B cell (primary cell): Measurements from ENCODE around the gene MAGEB4. TPM values are rescaled to one million over a fixed set of nuclear protein-coding genes. Genes with fewer than 3 reads are reported as not detected.

ENCODE experiments used
- ATAC-seq: fragments of 200-7000 bp; cut with Tn5 transposase; one replicate; pipeline ENCODE4 v1.10.0; 2021; ENCODE audit warnings: low read depth, mild to moderate bottlenecking, moderate number of reproducible peaks, moderate library complexity
- CTCF ChIA-PET: fragments of 350-600 bp; sonication (Branson Sonifier 250); formaldehyde crosslinking; loops from one replicate; lab custom pipeline; 2021; ENCODE audit warnings: antibody characterized with exemption, inconsistent platforms; lab: Charles Lee
- POLR2A ChIA-PET: fragments of 350-600 bp; sonication (Branson Sonifier 250); formaldehyde crosslinking; loops from one replicate; lab custom pipeline; 2021; ENCODE audit warnings: antibody characterized with exemption; lab: Charles Lee
- DNase-seq: peaks from one replicate; pipeline ENCODE4 v3.0.0; 2013
- H2AFZ ChIP-seq: 2 replicates; pipeline ENCODE4 v1.6.1; 2012; ENCODE audit warnings: mild to moderate bottlenecking, low read depth, low read length; ENCODE audit not compliant: insufficient read depth, poor library complexity, severe bottlenecking
- H3K27ac ChIP-seq, 2 donors: 1 replicate in 1 of 2; 2 replicates in 1 of 2; pipeline ENCODE4 v1.5.1; 2012 to 2013; ENCODE audit warnings: low read length in 2 of 2, mild to moderate bottlenecking in 2 of 2, moderate library complexity in 1 of 2
- H3K27me3 ChIP-seq, 4 experiments: fragments of 200-600 bp in 1 of 4; sonication (generic) in 1 of 4; replicated peaks in 1 of 4; 1 replicate in 2 of 4; 2 replicates in 2 of 4; pipeline versions ENCODE4 v1.6.1 to v1.7.0; 2013 to 2016; ENCODE audit warnings: low read length in 3 of 4, mild to moderate bottlenecking in 2 of 4, mixed read lengths in 1 of 4, moderate library complexity in 1 of 4; ENCODE audit not compliant: insufficient read depth in 4 of 4, control insufficient read depth in 3 of 4; ENCODE audit errors: control extremely low read depth in 1 of 4
- H3K36me3 ChIP-seq, 2 experiments: replicated peaks in 1 of 2; 1 replicate in 1 of 2; 2 replicates in 1 of 2; pipeline versions ENCODE4 v1.6.1 to v1.7.1; 2013; ENCODE audit warnings: low read length in 1 of 2; ENCODE audit not compliant: insufficient read depth in 2 of 2, control insufficient read depth in 1 of 2; ENCODE audit errors: control extremely low read depth in 1 of 2, extremely low read depth in 1 of 2
- H3K4me1 ChIP-seq, 2 donors: fragments of 200-600 bp in 1 of 2; sonication (generic) in 1 of 2; 1 replicate in 1 of 2; 2 replicates in 1 of 2; pipeline versions ENCODE4 v1.5.1 to v1.6.1; 2013 to 2017; ENCODE audit warnings: low read length in 2 of 2; ENCODE audit not compliant: control insufficient read depth in 2 of 2, insufficient read depth in 2 of 2
- H3K4me2 ChIP-seq: replicated peaks from 2 replicates; pipeline ENCODE3; 2012; ENCODE audit warnings: mild to moderate bottlenecking, low read depth, low read length; ENCODE audit not compliant: poor library complexity, severe bottlenecking
- H3K4me3 ChIP-seq, 5 experiments: fragments of 200-600 bp in 1 of 5; sonication (generic) in 1 of 5; 1 replicate in 3 of 5; 2 replicates in 2 of 5; pipeline versions ENCODE4 v1.5.1 to v1.7.0; 2011 to 2016; ENCODE audit warnings: low read length in 4 of 5, mild to moderate bottlenecking in 4 of 5, low read depth in 2 of 5, control low read depth in 1 of 5, moderate library complexity in 1 of 5; ENCODE audit not compliant: insufficient read depth in 1 of 5; ENCODE audit errors: control extremely low read depth in 1 of 5, extremely low read depth in 1 of 5
- H3K79me2 ChIP-seq: fragments of 200-600 bp; sonication (generic); one replicate; pipeline ENCODE4 v1.6.0; 2016; ENCODE audit warnings: low read length; ENCODE audit not compliant: control insufficient read depth, insufficient read depth
- H3K9ac ChIP-seq: fragments of 200-600 bp; sonication (generic); 2 replicates; pipeline ENCODE4 v1.6.1; 2017; ENCODE audit warnings: mild to moderate bottlenecking, low read length, moderate library complexity
- H3K9me3 ChIP-seq, 3 donors: one replicate each; pipeline versions ENCODE4 v1.6.1 to v1.7.1; 2013; ENCODE audit warnings: low read length in 2 of 3; ENCODE audit not compliant: control insufficient read depth in 2 of 3, insufficient read depth in 1 of 3; ENCODE audit errors: control extremely low read depth in 1 of 3
- H4K20me1 ChIP-seq: 2 replicates; pipeline ENCODE4 v1.6.0; 2012; ENCODE audit warnings: mild to moderate bottlenecking, low read length; ENCODE audit not compliant: insufficient read depth, control insufficient read depth, poor library complexity, severe bottlenecking
- H3K27ac Mint-ChIP-seq: one replicate; pipeline ENCODE4 v1.8.0; 2021; ENCODE audit warnings: mixed read lengths
- H3K27me3 Mint-ChIP-seq: one replicate; pipeline ENCODE4 v1.8.0; 2021; ENCODE audit warnings: mixed read lengths
- H3K4me1 Mint-ChIP-seq: one replicate; pipeline ENCODE4 v1.8.0; 2021; ENCODE audit warnings: mixed read lengths
- H3K4me3 Mint-ChIP-seq: one replicate; pipeline ENCODE4 v1.8.0; 2021; ENCODE audit warnings: mixed read lengths
- H3K9me3 Mint-ChIP-seq: one replicate; pipeline ENCODE4 v1.8.0; 2022; ENCODE audit warnings: mixed read lengths; ENCODE audit not compliant: insufficient read depth
- CTCF ChIP-seq: fragments of 200-600 bp; IDR thresholded peaks from one replicate; pipeline ENCODE4 v1.8.0; 2022; ENCODE audit warnings: antibody characterized with exemption, mild to moderate bottlenecking
- EZH2 ChIP-seq: IDR thresholded peaks from 2 replicates; pipeline ENCODE4 v1.6.1; 2012; ENCODE audit warnings: borderline replicate concordance, low read depth, mild to moderate bottlenecking, moderate library complexity, low read length; ENCODE audit not compliant: insufficient read depth, poor library complexity, severe bottlenecking
- WGBS: methylation state at CpG from one replicate; pipeline ENCODE4 v1.1.5; 2013; ENCODE audit warnings: missing lambda C conversion rate; ENCODE audit not compliant: insufficient coverage; 5-methylcytosine and 5-hydroxymethylcytosine counted together
- intact Hi-C: fragments of 100-400 bp; cut with micrococcal nuclease; formaldehyde crosslinking; loops from one replicate; pipeline ENCODE4 v1.10.0; 2022
- polyA plus RNA-seq: library from polyadenylated mRNA; depleted of rRNA; stranded (reverse); fragments of >200 nt; gene quantifications from 2 replicates; pipeline ENCODE4 v1.2.3, GENCODE V29; 2012
- total RNA-seq, 2 donors: library from RNA; stranded (reverse); fragments of 120-200 nt in 1 of 2; gene quantifications; 1 replicate in 1 of 2; 2 replicates in 1 of 2; pipeline versions ENCODE4 v1.2.3 to v1.2.4, GENCODE V29; 2013 to 2022

MAGEB4 gene
- total and polyA plus RNA-seq, 2 donors (not counting 1 experiment from before 2014, with no cell fraction given), result not detected

GRCh38 chrX:30215357-30215843 lies 26.4 kb upstream of the MAGEB4 start, which contains the start of gene MAGEB2:
TSS of gene MAGEB2 (plus strand) at chrX:30215563. CDS start at chrX:30218581, 3,018 bp downstream.
- ATAC-seq, result no peak
- H3K27me3 ChIP-seq, result no peaks in the 10 kb centered on the region

GRCh38 chrX:30217465-30217864 lies 24.3 kb upstream of the MAGEB4 start:
- intact Hi-C loops, result no loop called here
- H3K27me3 ChIP-seq, result no peaks in the 10 kb centered on the region
- H3K36me3 ChIP-seq, result no peaks in the 10 kb centered on the region
- TF ChIP-seq EZH2 (no peak), CTCF (no peak)
- WGBS, result no CpG with 5 or more reads among the region's 1 CpG
- no peak overlapping the region for H2AFZ ChIP-seq
- H3K27me3 Mint-ChIP-seq, result no peaks in the 10 kb centered on the region
- no peak for ATAC-seq
- H3K27ac ChIP-seq, result no peak overlapping the region
- no peak overlapping the region for H3K4me3 ChIP-seq
- DNase-seq, result no peak
- H3K4me2 ChIP-seq, result no peak overlapping the region
- H3K4me1 Mint-ChIP-seq, result no peaks in the 10 kb centered on the region
- H4K20me1 ChIP-seq, result no peaks in the 10 kb centered on the region
- no peaks in the 10 kb centered on the region for H3K4me1 ChIP-seq
- no peaks in the 10 kb centered on the region for H3K79me2 ChIP-seq
- H3K9me3 Mint-ChIP-seq, result no peaks in the 10 kb centered on the region
- H3K4me3 Mint-ChIP-seq, result no peak overlapping the region
- no peaks in the 10 kb centered on the region for H3K9me3 ChIP-seq
- no peak overlapping the region for H3K27ac Mint-ChIP-seq
- POLR2A ChIA-PET, result no interaction called here
- CTCF ChIA-PET, result no interaction called here
- no peak overlapping the region for H3K9ac ChIP-seq

More at GRCh38 chrX:30215357-30215843, 26.4 kb upstream of the MAGEB4 start, which contains the start of gene MAGEB2:
- no peak within 1 kb of the TSS for H3K9ac ChIP-seq
- H3K9me3 ChIP-seq, result no peaks in the 10 kb centered on the region
- TF ChIP-seq EZH2 (no peak), CTCF (no peak)
- H3K4me1 ChIP-seq, result no peaks in the 10 kb centered on the region
- H3K79me2 ChIP-seq, result no peaks in the 10 kb centered on the region
- DNase-seq, result no peak
- no peaks in the 10 kb centered on the region for H4K20me1 ChIP-seq
- no peak within 1 kb of the TSS for H3K4me3 ChIP-seq
- no peak within 1 kb of the TSS for H3K27ac ChIP-seq
- H3K4me3 Mint-ChIP-seq, result no peak within 1 kb of the TSS
- no peaks in the 10 kb centered on the region for H3K36me3 ChIP-seq
- no peaks in the 10 kb centered on the region for H3K27me3 Mint-ChIP-seq
- no peak within 1 kb of the TSS for H2AFZ ChIP-seq
- no peak within 1 kb of the TSS for H3K4me2 ChIP-seq
- CTCF ChIA-PET, result no interaction called here
- no peak within 1 kb of the TSS for H3K27ac Mint-ChIP-seq
- H3K4me1 Mint-ChIP-seq, result no peaks in the 10 kb centered on the region
- intact Hi-C loops, result no loop called here
- POLR2A ChIA-PET, result no interaction called here
- 90% methylated on average over 9 of the region's 29 CpGs for WGBS
- H3K9me3 Mint-ChIP-seq, result no peaks in the 10 kb centered on the region
